HepG2 (cell line): ENCODE results near the gene SPINK4. TPM values are rescaled to one million over a fixed set of nuclear protein-coding genes. Genes with fewer than 3 reads are reported as not detected.

Experiments used
- AHR ChIP-seq: IDR thresholded peaks from 2 replicates; pipeline ENCODE4 v1.6.1; 2018; ENCODE audit warnings: missing genetic modification reagents, missing compliant biosample characterization
- HHEX ChIP-seq: IDR thresholded peaks from 2 replicates; pipeline ENCODE4 v1.6.1; 2016; ENCODE audit warnings: control low read depth
- IRX3 ChIP-seq: sonication (generic); formaldehyde crosslinking; IDR thresholded peaks from 2 replicates; pipeline ENCODE4 v1.8.1; 2023; ENCODE audit warnings: mild to moderate bottlenecking, low read depth, missing genetic modification reagents, borderline replicate concordance
- JDP2 ChIP-seq: sonication (generic); formaldehyde crosslinking; IDR thresholded peaks from 2 replicates; pipeline ENCODE4 v1.8.1; 2022; ENCODE audit warnings: missing genetic modification reagents, borderline replicate concordance
- MAFK ChIP-seq, 2 experiments: IDR thresholded peaks in 1 of 2; conservative IDR thresholded peaks in 1 of 2; 2 replicates each; pipeline ENCODE4 v1.6.1; 2011; ENCODE audit warnings: improper control_type of control experiment in 2 of 2, low read length in 2 of 2
- RBFOX2 ChIP-seq: fragments of 200-400 bp; formaldehyde crosslinking; IDR thresholded peaks from 2 replicates; pipeline ENCODE4 v1.6.1; 2017; ENCODE audit warnings: low read depth, mild to moderate bottlenecking, low read length
- SALL1 ChIP-seq: sonication (generic); formaldehyde crosslinking; IDR thresholded peaks from 2 replicates; pipeline ENCODE4 v1.8.0; 2022; ENCODE audit warnings: mild to moderate bottlenecking, missing genetic modification reagents
- SIN3B ChIP-seq: fragments of 150-350 bp; IDR thresholded peaks from 2 replicates; pipeline ENCODE4 v1.6.1; 2014; ENCODE audit warnings: low read length
- SIX4 ChIP-seq: sonication (generic); formaldehyde crosslinking; IDR thresholded peaks from 2 replicates; pipeline ENCODE4 v1.4.0; 2020; ENCODE audit warnings: missing genetic modification reagents
- ZNF124 ChIP-seq: sonication (generic); formaldehyde crosslinking; IDR thresholded peaks from 2 replicates; pipeline ENCODE4 v1.4.0; 2020; ENCODE audit warnings: missing genetic modification reagents
- ZNF629 ChIP-seq: sonication (generic); formaldehyde crosslinking; conservative IDR thresholded peaks from 2 replicates; pipeline ENCODE4 v1.5.0; 2020; ENCODE audit warnings: missing genetic modification reagents
- ZNF672 ChIP-seq: sonication (generic); formaldehyde crosslinking; IDR thresholded peaks from 2 replicates; pipeline ENCODE4 v1.8.1; 2022; ENCODE audit warnings: missing genetic modification reagents
- polyA plus RNA-seq, 8 experiments: library from polyadenylated mRNA; depleted of rRNA in 3 of 8; stranded (reverse) in 7 of 8; unstranded in 1 of 8; fragments of >200 nt; fragmentation: Illumina TruSeq in 4 of 8; extraction: Trizol in 4 of 8; gene quantifications; 2 replicates each; pipeline versions ENCODE4 v1.2.1 to v1.2.3, GENCODE V29; 2011 to 2016; ENCODE audit warnings: low read depth in 4 of 8, missing spikeins in 1 of 8, mixed read lengths in 1 of 8; ENCODE audit not compliant: insufficient read depth in 1 of 8
- total RNA-seq, 5 experiments: library from RNA; depleted of rRNA; stranded (reverse); fragments of >200 nt; fragmentation: Illumina TruSeq; extraction: Trizol; gene quantifications; 2 replicates each; pipeline ENCODE4 v1.2.3, GENCODE V29; 2016; ENCODE audit warnings: low read depth in 1 of 5
- TF ChIP-seq, protein P1 (sequence below): sonication (generic); formaldehyde crosslinking; IDR thresholded peaks from 2 replicates; pipeline ENCODE4 v1.5.0; 2020; ENCODE audit warnings: missing genetic modification reagents
- TF ChIP-seq, protein P2 (sequence below): sonication (generic); formaldehyde crosslinking; IDR thresholded peaks from 2 replicates; pipeline ENCODE4 v1.5.0; 2020; ENCODE audit warnings: mild to moderate bottlenecking, missing genetic modification reagents
- TF ChIP-seq, protein P3 (sequence below), 2 experiments: sonication (generic) in 1 of 2; formaldehyde crosslinking in 1 of 2; IDR thresholded peaks; 2 replicates each; pipeline versions ENCODE4 v1.6.1 to v1.9.0; 2014 to 2022; ENCODE audit warnings: antibody characterized with exemption in 1 of 2, borderline replicate concordance in 1 of 2, inconsistent platforms in 1 of 2, low read depth in 1 of 2, missing genetic modification reagents in 1 of 2
- TF ChIP-seq, protein P4 (sequence below): sonication (generic); formaldehyde crosslinking; IDR thresholded peaks from 2 replicates; pipeline ENCODE4 v1.5.1; 2020; ENCODE audit warnings: missing genetic modification reagents, mild to moderate bottlenecking, borderline replicate concordance
- TF ChIP-seq, protein P5 (sequence below): sonication (generic); formaldehyde crosslinking; IDR thresholded peaks from 2 replicates; pipeline ENCODE4 v1.5.1; 2020; ENCODE audit warnings: mild to moderate bottlenecking, missing genetic modification reagents, borderline replicate concordance

The SPINK4 gene
- total and polyA plus RNA-seq, 2 of the 13 experiments (the other 11 are each of a cell fraction or from before 2014, with no cell fraction given): 0.53 to 3.4 TPM

DNA sequence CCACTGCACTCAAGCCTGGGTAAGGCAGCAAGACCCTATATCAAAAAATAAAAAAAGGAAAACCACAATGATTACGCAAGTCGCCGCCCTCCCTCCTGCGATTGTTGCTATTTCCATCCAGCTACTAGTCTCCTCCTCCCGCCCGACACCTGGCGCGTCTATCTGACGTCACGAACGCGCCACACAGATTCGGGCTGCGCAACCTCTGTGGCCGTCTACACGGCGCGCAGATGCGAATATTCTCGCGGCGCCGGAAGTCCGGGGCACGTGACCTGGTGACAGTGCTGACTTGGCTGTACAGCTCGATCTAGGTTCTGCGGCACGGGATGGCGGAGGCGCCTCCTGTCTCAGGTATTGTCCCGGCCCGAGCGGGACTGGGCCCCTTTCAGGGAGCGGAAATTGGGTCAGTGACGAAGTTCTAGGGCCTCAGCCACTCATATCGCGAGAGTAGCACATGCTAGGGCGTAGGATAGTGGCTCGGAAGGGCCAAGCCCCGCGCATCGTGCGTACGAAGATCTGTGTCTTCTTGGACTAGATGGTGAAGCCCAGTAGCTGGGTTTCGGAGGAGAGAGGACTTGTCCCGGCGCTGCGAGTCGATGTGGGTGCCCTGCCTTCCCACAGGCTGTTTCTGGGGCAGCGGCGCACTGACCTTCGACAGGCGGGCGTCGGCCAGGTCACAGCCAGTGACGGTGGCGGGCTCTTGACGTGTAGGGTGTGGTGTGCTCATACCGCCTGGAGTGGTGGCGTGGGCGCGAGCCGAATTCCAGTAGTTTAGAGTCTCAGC lies 50.5 kb downstream of the SPINK4 start, which contains the start of gene NFX1 (continued):
- TF ChIP-seq, protein P1, sequence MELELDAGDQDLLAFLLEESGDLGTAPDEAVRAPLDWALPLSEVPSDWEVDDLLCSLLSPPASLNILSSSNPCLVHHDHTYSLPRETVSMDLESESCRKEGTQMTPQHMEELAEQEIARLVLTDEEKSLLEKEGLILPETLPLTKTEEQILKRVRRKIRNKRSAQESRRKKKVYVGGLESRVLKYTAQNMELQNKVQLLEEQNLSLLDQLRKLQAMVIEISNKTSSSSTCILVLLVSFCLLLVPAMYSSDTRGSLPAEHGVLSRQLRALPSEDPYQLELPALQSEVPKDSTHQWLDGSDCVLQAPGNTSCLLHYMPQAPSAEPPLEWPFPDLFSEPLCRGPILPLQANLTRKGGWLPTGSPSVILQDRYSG: peak; percentile 82; the same call in 1 of the 2 replicates
- TF ChIP-seq, protein P2, sequence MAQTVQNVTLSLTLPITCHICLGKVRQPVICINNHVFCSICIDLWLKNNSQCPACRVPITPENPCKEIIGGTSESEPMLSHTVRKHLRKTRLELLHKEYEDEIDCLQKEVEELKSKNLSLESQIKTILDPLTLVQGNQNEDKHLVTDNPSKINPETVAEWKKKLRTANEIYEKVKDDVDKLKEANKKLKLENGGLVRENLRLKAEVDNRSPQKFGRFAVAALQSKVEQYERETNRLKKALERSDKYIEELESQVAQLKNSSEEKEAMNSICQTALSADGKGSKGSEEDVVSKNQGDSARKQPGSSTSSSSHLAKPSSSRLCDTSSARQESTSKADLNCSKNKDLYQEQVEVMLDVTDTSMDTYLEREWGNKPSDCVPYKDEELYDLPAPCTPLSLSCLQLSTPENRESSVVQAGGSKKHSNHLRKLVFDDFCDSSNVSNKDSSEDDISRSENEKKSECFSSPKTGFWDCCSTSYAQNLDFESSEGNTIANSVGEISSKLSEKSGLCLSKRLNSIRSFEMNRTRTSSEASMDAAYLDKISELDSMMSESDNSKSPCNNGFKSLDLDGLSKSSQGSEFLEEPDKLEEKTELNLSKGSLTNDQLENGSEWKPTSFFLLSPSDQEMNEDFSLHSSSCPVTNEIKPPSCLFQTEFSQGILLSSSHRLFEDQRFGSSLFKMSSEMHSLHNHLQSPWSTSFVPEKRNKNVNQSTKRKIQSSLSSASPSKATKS (CRISPR knock-in tag): 0 out of 2 replicates have a peak, but pooled peaks have one; percentile 87
- no peak for TF ChIP-seq MAFK (conservative IDR thresholded peaks at IDR 0.05 in 1 of 2, IDR thresholded peaks at IDR 0.05 in 1 of 2; ENCODE audit: low read length in 2 of 2)
- TF ChIP-seq SIN3B: peak; percentile 88; the same call in 1 of the 2 replicates
- TF ChIP-seq RBFOX2: peak; percentile 94
- TF ChIP-seq HHEX (CRISPR knock-in tag): no peak
- TF ChIP-seq, protein P3, sequence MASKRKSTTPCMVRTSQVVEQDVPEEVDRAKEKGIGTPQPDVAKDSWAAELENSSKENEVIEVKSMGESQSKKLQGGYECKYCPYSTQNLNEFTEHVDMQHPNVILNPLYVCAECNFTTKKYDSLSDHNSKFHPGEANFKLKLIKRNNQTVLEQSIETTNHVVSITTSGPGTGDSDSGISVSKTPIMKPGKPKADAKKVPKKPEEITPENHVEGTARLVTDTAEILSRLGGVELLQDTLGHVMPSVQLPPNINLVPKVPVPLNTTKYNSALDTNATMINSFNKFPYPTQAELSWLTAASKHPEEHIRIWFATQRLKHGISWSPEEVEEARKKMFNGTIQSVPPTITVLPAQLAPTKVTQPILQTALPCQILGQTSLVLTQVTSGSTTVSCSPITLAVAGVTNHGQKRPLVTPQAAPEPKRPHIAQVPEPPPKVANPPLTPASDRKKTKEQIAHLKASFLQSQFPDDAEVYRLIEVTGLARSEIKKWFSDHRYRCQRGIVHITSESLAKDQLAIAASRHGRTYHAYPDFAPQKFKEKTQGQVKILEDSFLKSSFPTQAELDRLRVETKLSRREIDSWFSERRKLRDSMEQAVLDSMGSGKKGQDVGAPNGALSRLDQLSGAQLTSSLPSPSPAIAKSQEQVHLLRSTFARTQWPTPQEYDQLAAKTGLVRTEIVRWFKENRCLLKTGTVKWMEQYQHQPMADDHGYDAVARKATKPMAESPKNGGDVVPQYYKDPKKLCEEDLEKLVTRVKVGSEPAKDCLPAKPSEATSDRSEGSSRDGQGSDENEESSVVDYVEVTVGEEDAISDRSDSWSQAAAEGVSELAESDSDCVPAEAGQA (IDR thresholded peaks at IDR 0.05; ENCODE audit: low read depth): peak; percentile 95
- TF ChIP-seq, protein P3 (CRISPR knock-in tag; IDR thresholded peaks at IDR 0.05; ENCODE audit: borderline replicate concordance): no peak
- TF ChIP-seq SIX4 (CRISPR knock-in tag): peak; percentile 22
- TF ChIP-seq ZNF629: no peak
- no peak for TF ChIP-seq JDP2 (CRISPR knock-in tag)
- TF ChIP-seq, protein P4, sequence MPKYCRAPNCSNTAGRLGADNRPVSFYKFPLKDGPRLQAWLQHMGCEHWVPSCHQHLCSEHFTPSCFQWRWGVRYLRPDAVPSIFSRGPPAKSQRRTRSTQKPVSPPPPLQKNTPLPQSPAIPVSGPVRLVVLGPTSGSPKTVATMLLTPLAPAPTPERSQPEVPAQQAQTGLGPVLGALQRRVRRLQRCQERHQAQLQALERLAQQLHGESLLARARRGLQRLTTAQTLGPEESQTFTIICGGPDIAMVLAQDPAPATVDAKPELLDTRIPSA (CRISPR knock-in tag): peak; percentile 93; the same call in 1 of the 2 replicates
- no peak for TF ChIP-seq AHR (CRISPR knock-in tag)
- no peak for TF ChIP-seq ZNF672 (CRISPR knock-in tag)
- peak; percentile 41; the same call in 1 of the 2 replicates for TF ChIP-seq ZNF124
- TF ChIP-seq, protein P5, sequence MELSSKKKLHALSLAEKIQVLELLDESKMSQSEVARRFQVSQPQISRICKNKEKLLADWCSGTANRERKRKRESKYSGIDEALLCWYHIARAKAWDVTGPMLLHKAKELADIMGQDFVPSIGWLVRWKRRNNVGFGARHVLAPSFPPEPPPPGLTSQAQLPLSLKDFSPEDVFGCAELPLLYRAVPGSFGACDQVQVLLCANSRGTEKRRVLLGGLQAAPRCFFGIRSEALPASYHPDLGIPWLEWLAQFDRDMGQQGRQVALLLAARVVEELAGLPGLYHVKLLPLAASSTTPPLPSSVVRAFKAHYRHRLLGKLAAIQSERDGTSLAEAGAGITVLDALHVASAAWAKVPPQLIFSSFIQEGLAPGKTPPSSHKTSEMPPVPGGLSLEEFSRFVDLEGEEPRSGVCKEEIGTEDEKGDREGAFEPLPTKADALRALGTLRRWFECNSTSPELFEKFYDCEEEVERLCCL: peak; percentile 76; the same call in 1 of the 2 replicates
- TF ChIP-seq SALL1 (CRISPR knock-in tag): peak; percentile 94
- peak; percentile 86; the same call in 1 of the 2 replicates for TF ChIP-seq IRX3
